ENCODE data around the gene CDKN2A. TPM values are rescaled to one million over a fixed set of nuclear protein-coding genes. Genes with fewer than 3 reads are reported as not detected.

CDKN2A gene
- total and polyA plus RNA-seq, 2 donors (not counting 1 experiment from before 2014, with no cell fraction given) = 6.4 to 11.7 TPM

- Mint-ChIP-seq H3K4me3 (no peak overlapping the region), H3K27ac (no peak overlapping the region), H3K9me3 (ENCODE audit: insufficient read depth) (no peaks in the 10 kb centered on the region), H3K27me3 (peaks cover under 1% of the 10 kb centered on the region), H3K4me1 (no peaks in the 10 kb centered on the region)
- no peaks in the 10 kb centered on the region for H3K79me2 ChIP-seq (ENCODE audit: control insufficient read depth, insufficient read depth, low read length)
- H4K20me1 ChIP-seq (ENCODE audit: control insufficient read depth, insufficient read depth, low read length, poor library complexity, severe bottlenecking) = no peaks in the 10 kb centered on the region
- POLR2A ChIA-PET = no interaction called here
- CTCF ChIA-PET = no interaction called here
- ATAC-seq (ENCODE audit: low read depth) = no peak
- TF ChIP-seq CTCF (IDR thresholded peaks at IDR 0.05) (no peak), EZH2 (IDR thresholded peaks at IDR 0.05; ENCODE audit: borderline replicate concordance, insufficient read depth, low read depth, low read length, poor library complexity, severe bottlenecking) (no peak)
- no peaks in the 10 kb centered on the region for H3K36me3 ChIP-seq (replicated peaks in 1 of 2; ENCODE audit: control extremely low read depth in 1 of 2, control insufficient read depth in 1 of 2, extremely low read depth in 1 of 2, insufficient read depth in 2 of 2, low read length in 1 of 2)
- H3K9me3 ChIP-seq (ENCODE audit: control extremely low read depth in 1 of 3, control insufficient read depth in 2 of 3, insufficient read depth in 1 of 3, low read length in 2 of 3) = no peaks in the 10 kb centered on the region
- no CpG with 5 or more reads among the region's 1 CpG for WGBS (ENCODE audit: insufficient coverage)
- no peak overlapping the region for H3K4me3 ChIP-seq (ENCODE audit: control extremely low read depth in 1 of 5, extremely low read depth in 1 of 5, insufficient read depth in 1 of 5, low read depth in 2 of 5, low read length in 4 of 5)
- H3K27ac ChIP-seq (ENCODE audit: low read length in 2 of 2) = no peak overlapping the region
- intact Hi-C loops (cut with micrococcal nuclease) = no loop called here
- no peaks in the 10 kb centered on the region for H3K27me3 ChIP-seq (replicated peaks in 1 of 4; ENCODE audit: control extremely low read depth in 1 of 4, control insufficient read depth in 3 of 4, insufficient read depth in 4 of 4, low read length in 3 of 4)
- H3K4me1 ChIP-seq (ENCODE audit: control insufficient read depth in 2 of 2, insufficient read depth in 2 of 2, low read length in 2 of 2) = no peaks in the 10 kb centered on the region
- H3K9ac ChIP-seq (ENCODE audit: low read length) = no peak overlapping the region
- no peak overlapping the region for H3K4me2 ChIP-seq (replicated peaks; ENCODE audit: low read depth, low read length, poor library complexity, severe bottlenecking)
- H2AFZ ChIP-seq (ENCODE audit: insufficient read depth, low read depth, low read length, poor library complexity, severe bottlenecking) = no peak overlapping the region
- no peak for DNase-seq
Measured at GRCh38 chr9:21936161-21936560, 58.0 kb downstream of the CDKN2A start.

- Histone ChIP-seq H3K4me2 (replicated peaks; ENCODE audit: low read depth, low read length, poor library complexity, severe bottlenecking) (no peak overlapping the region), H4K20me1 (ENCODE audit: control insufficient read depth, insufficient read depth, low read length, poor library complexity, severe bottlenecking) (no peaks in the 10 kb centered on the region), H3K27me3 (replicated peaks in 1 of 4; ENCODE audit: control extremely low read depth in 1 of 4, control insufficient read depth in 3 of 4, insufficient read depth in 4 of 4, low read length in 3 of 4) (no peaks in the 10 kb centered on the region), H2AFZ (ENCODE audit: insufficient read depth, low read depth, low read length, poor library complexity, severe bottlenecking) (no peak overlapping the region), H3K27ac (ENCODE audit: low read length in 2 of 2) (no peak overlapping the region), H3K36me3 (replicated peaks in 1 of 2; ENCODE audit: control extremely low read depth in 1 of 2, control insufficient read depth in 1 of 2, extremely low read depth in 1 of 2, insufficient read depth in 2 of 2, low read length in 1 of 2) (no peaks in the 10 kb centered on the region), H3K4me3 (ENCODE audit: control extremely low read depth in 1 of 5, extremely low read depth in 1 of 5, insufficient read depth in 1 of 5, low read depth in 2 of 5, low read length in 4 of 5) (no peak overlapping the region), H3K9me3 (ENCODE audit: control extremely low read depth in 1 of 3, control insufficient read depth in 2 of 3, insufficient read depth in 1 of 3, low read length in 2 of 3) (no peaks in the 10 kb centered on the region), H3K79me2 (ENCODE audit: control insufficient read depth, insufficient read depth, low read length) (no peaks in the 10 kb centered on the region), H3K9ac (ENCODE audit: low read length) (no peak overlapping the region), H3K4me1 (ENCODE audit: control insufficient read depth in 2 of 2, insufficient read depth in 2 of 2, low read length in 2 of 2) (no peaks in the 10 kb centered on the region)
- Mint-ChIP-seq H3K9me3 (ENCODE audit: insufficient read depth) (no peaks in the 10 kb centered on the region), H3K4me3 (no peak overlapping the region), H3K4me1 (no peaks in the 10 kb centered on the region), H3K27me3 (no peaks in the 10 kb centered on the region), H3K27ac (no peak overlapping the region)
- ChIA-PET CTCF (no interaction called here), POLR2A (no interaction called here)
- no CpG with 5 or more reads among the region's 1 CpG for WGBS (ENCODE audit: insufficient coverage)
- no peak for TF ChIP-seq CTCF (IDR thresholded peaks at IDR 0.05)
- TF ChIP-seq EZH2 (IDR thresholded peaks at IDR 0.05; ENCODE audit: borderline replicate concordance, insufficient read depth, low read depth, low read length, poor library complexity, severe bottlenecking) = no peak
- ATAC-seq (ENCODE audit: low read depth) = no peak
- DNase-seq = no peak
- intact Hi-C loops (cut with micrococcal nuclease) = no loop called here
Measured at GRCh38 chr9:21935631-21936030, 58.6 kb downstream of the CDKN2A start.
